ES-I3 (cell line): ENCODE results near the gene EXOSC10.
"Not testable (repeated sequence)": the region's sequence is repeated elsewhere in the genome, so short reads cannot be mapped to it uniquely, and the experiment has no call there.

Source experiments
- H3K36me3 ChIP-seq: 2 replicates; pipeline ENCODE4 v1.6.1; 2013; ENCODE audit warnings: mild to moderate bottlenecking, low read length, control low read depth, moderate library complexity; ENCODE audit not compliant: insufficient read depth
- H3K4me1 ChIP-seq: 2 replicates; pipeline ENCODE4 v1.6.1; 2013; ENCODE audit warnings: mild to moderate bottlenecking, control low read depth, low read length; ENCODE audit not compliant: insufficient read depth
- H3K9ac ChIP-seq: 2 replicates; pipeline ENCODE4 v1.6.1; 2013; ENCODE audit warnings: low read depth, mild to moderate bottlenecking, low read length, moderate library complexity
- H3K9me3 ChIP-seq: 2 replicates; pipeline ENCODE4 v1.6.1; 2013; ENCODE audit warnings: mild to moderate bottlenecking, low read length, moderate library complexity; ENCODE audit not compliant: control insufficient read depth, insufficient read depth

Gene EXOSC10

GRCh38 chr1:11130406-11130805 is 30.7 kb upstream of the EXOSC10 start:
- H3K36me3 ChIP-seq = peaks cover 52% of the 10 kb centered on the region
- H3K4me1 ChIP-seq = no peaks in the 10 kb centered on the region
- no peaks in the 10 kb centered on the region for H3K9me3 ChIP-seq
- H3K9ac ChIP-seq = no peak overlapping the region

- Histone ChIP-seq H3K4me1 (no peaks in the 10 kb centered on the region), H3K36me3 (peaks cover 50% of the 10 kb centered on the region), H3K9ac (no peak overlapping the region), H3K9me3 (no peaks in the 10 kb centered on the region)
Measured at GRCh38 chr1:11129649-11130390, 30.2 kb upstream of the EXOSC10 start.

DNA sequence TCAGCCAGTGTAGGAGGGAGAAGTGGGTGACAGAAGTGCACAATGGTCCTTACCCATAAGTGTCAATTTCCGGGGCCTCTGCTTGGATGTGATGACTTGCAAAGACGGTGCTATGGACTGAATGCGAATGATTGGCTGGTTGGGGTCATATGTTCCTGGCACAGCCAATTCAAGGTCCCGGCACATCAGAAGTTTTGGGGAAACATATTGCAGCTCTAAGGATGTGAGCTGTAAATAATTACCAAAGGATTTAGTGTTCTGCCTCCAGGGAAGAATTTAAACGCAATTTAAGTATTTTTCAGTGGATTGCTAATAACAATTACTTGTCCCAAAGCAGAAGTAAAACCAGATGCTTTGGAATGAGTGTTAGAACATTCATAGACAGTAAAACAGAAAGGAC is 26.9 kb upstream of the EXOSC10 start:
- Histone ChIP-seq H3K36me3 (peaks cover 56% of the 10 kb centered on the region), H3K9ac (no peak overlapping the region)

GRCh38 chr1:11125931-11126330 is 26.3 kb upstream of the EXOSC10 start:
- no peaks in the 10 kb centered on the region for H3K9me3 ChIP-seq
- peaks cover 61% of the 10 kb centered on the region for H3K36me3 ChIP-seq
- no peak overlapping the region for H3K9ac ChIP-seq
- H3K4me1 ChIP-seq = no peaks in the 10 kb centered on the region

More for the DNA sequence above, 26.9 kb upstream of the EXOSC10 start:
- Histone ChIP-seq H3K4me1 (no peaks in the 10 kb centered on the region), H3K9me3 (no peaks in the 10 kb centered on the region)

GRCh38 chr1:11124965-11125364 is 25.3 kb upstream of the EXOSC10 start:
- no peaks in the 10 kb centered on the region for H3K4me1 ChIP-seq
- H3K9ac ChIP-seq = no peak overlapping the region
- no peaks in the 10 kb centered on the region for H3K9me3 ChIP-seq
- H3K36me3 ChIP-seq = peaks cover 53% of the 10 kb centered on the region

DNA sequence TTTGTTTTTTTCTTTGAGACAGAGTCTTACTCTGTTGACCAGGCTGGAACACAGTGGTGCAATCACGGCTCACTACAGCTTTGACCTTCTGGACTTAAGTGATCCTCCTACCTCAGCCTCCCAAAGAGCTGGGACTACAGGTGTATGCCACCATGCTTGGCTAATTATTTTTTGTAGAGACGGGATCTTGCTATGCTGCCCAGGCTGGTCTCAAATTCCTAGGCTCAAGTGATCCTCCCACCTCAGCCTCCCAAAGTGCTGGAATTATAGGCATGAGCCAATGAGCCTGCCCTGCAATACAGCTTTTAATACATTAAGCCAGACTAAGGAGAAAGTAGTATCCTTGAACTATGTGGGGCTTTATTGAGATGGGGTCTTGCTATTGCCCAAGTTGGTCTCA is 16.6 kb upstream of the EXOSC10 start:
- Histone ChIP-seq H3K9me3 (no peaks in the 10 kb centered on the region), H3K9ac (no peak overlapping the region), H3K36me3 (peaks cover 18% of the 10 kb centered on the region), H3K4me1 (no peaks in the 10 kb centered on the region)

GRCh38 chr1:11114966-11115365 is 15.3 kb upstream of the EXOSC10 start:
- H3K4me1 ChIP-seq = no peaks in the 10 kb centered on the region
- H3K9ac ChIP-seq = no peak overlapping the region
- H3K36me3 ChIP-seq = peaks cover 16% of the 10 kb centered on the region
- H3K9me3 ChIP-seq = no peaks in the 10 kb centered on the region

GRCh38 chr1:11109047-11109760 is 9.5 kb upstream of the EXOSC10 start:
- H3K36me3 ChIP-seq = peaks cover 30% of the 10 kb centered on the region
- H3K9me3 ChIP-seq = no peaks in the 10 kb centered on the region
- no peak overlapping the region for H3K9ac ChIP-seq
- no peaks in the 10 kb centered on the region for H3K4me1 ChIP-seq

GRCh38 chr1:11107599-11107998 is 7.9 kb upstream of the EXOSC10 start:
- no peaks in the 10 kb centered on the region for H3K9me3 ChIP-seq
- H3K36me3 ChIP-seq = peaks cover 28% of the 10 kb centered on the region
- H3K9ac ChIP-seq = no peak overlapping the region

GRCh38 chr1:11105586-11105985 is 5.9 kb upstream of the EXOSC10 start:
- no peaks in the 10 kb centered on the region for H3K4me1 ChIP-seq
- no peaks in the 10 kb centered on the region for H3K9me3 ChIP-seq
- H3K9ac ChIP-seq = no peak overlapping the region
- peaks cover 28% of the 10 kb centered on the region for H3K36me3 ChIP-seq

More at GRCh38 chr1:11107599-11107998, 7.9 kb upstream of the EXOSC10 start:
- no peaks in the 10 kb centered on the region for H3K4me1 ChIP-seq

- Histone ChIP-seq H3K9me3 (no peaks in the 10 kb centered on the region), H3K4me1 (no peaks in the 10 kb centered on the region), H3K9ac (no peak overlapping the region), H3K36me3 (peaks cover 7% of the 10 kb centered on the region; the same call in 1 of the 2 replicates)
Measured at GRCh38 chr1:11101347-11101746, 1.7 kb upstream of the EXOSC10 start.

DNA sequence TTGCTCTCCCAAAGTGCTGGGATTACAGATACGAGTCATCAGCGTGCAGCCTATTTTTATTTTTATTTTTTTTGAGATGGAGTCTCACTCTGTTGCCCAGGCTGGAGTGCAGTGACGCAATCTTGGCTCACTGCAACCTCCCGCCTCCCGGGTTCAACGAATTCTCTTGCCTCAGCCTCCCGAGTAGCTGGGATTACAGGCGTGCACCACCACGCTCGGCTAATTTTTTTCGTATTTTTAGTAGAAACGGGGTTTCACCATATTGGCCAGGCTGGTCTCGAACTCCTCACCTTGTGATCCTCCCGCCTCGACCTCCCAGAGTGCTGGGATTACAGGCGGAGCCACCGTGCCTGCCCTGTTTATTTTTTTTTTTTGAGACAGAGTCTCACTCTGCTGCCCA is 1.1 kb upstream of the EXOSC10 start:
- H3K9me3 ChIP-seq, H3K4me1 ChIP-seq, H3K9ac ChIP-seq, H3K36me3 ChIP-seq: not testable (repeated sequence)

DNA sequence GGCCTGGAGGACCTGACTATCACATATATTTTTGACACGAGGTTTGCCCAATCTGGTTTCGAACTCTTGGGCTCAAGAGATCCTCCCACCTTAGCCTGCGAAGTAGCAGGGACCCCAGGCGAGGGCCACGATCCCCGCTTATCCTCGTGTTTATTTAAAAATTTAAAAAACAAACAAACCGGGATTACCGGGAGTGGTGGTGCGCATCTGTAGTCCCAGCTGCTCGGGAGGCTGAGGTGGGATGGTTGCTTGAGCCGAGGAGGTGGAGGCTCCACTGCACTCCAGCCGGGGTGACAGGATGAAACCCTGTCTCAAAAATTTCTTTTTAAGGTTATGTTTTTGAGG is 452 bp upstream of the EXOSC10 start:
- peak overlapping the region; percentile 95 for H3K9ac ChIP-seq
- peaks cover 5% of the 10 kb centered on the region; the same call in 1 of the 2 replicates for H3K36me3 ChIP-seq
- no peaks in the 10 kb centered on the region for H3K4me1 ChIP-seq
- no peaks in the 10 kb centered on the region for H3K9me3 ChIP-seq

DNA sequence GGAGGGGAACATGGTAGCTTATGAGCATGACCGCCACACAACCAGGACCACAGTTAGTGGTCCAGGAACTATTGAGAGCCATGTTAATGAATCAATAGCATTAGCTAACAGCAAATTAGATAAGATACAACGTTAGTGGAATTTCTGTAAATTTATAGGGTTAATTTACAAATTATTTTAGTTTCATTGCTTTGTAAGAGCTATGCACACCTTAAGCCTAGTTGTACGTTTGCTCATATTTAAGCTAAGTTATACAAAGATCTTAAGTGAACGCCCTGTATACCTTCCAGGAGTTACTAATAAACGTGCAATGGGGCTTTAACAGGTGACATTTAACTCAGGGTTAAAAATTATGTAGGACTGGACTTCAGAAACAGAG is 749 bp downstream of the EXOSC10 start:
- peaks cover 5% of the 10 kb centered on the region for H3K36me3 ChIP-seq
- no peaks in the 10 kb centered on the region for H3K4me1 ChIP-seq
- H3K9ac ChIP-seq = peak overlapping the region; percentile 95
- H3K9me3 ChIP-seq = no peaks in the 10 kb centered on the region

DNA sequence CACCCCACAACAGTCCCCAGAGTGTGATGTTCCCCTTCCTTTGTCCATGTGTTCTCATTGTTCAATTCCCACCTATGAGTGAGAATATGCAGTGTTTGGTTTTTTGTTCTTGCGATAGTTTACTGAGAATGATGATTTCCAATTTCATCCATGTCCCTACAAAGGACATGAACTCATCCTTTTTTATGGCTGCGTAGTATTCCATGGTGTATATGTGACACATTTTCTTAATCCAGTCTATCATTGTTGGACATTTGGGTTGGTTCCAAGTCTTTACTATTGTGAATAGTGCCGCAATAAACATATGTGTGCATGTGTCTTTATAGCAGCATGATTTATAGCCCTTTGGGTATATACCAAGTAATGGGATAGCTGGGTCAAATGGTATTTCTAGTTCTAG is 15.9 kb downstream of the EXOSC10 start:
- not testable (repeated sequence) for H3K4me1 ChIP-seq, H3K9me3 ChIP-seq, H3K9ac ChIP-seq
- H3K36me3 ChIP-seq = peaks cover 35% of the 10 kb centered on the region
